GM19324 (cell line): ENCODE results near the gene NSMF.
A peak's percentile ranks its signal among the peaks of the same experiment; 100 is the strongest.

Experiments used
- ATAC-seq: cut with Tn5 transposase; IDR thresholded peaks from one replicate; pipeline ENCODE4 v1.9.1; 2021; ENCODE audit warnings: mild to moderate bottlenecking, moderate library complexity; ENCODE audit not compliant: unreplicated experiment, low FRiP score

NSMF gene, protein sequence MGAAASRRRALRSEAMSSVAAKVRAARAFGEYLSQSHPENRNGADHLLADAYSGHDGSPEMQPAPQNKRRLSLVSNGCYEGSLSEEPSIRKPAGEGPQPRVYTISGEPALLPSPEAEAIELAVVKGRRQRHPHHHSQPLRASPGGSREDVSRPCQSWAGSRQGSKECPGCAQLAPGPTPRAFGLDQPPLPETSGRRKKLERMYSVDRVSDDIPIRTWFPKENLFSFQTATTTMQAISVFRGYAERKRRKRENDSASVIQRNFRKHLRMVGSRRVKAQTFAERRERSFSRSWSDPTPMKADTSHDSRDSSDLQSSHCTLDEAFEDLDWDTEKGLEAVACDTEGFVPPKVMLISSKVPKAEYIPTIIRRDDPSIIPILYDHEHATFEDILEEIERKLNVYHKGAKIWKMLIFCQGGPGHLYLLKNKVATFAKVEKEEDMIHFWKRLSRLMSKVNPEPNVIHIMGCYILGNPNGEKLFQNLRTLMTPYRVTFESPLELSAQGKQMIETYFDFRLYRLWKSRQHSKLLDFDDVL

DNA sequence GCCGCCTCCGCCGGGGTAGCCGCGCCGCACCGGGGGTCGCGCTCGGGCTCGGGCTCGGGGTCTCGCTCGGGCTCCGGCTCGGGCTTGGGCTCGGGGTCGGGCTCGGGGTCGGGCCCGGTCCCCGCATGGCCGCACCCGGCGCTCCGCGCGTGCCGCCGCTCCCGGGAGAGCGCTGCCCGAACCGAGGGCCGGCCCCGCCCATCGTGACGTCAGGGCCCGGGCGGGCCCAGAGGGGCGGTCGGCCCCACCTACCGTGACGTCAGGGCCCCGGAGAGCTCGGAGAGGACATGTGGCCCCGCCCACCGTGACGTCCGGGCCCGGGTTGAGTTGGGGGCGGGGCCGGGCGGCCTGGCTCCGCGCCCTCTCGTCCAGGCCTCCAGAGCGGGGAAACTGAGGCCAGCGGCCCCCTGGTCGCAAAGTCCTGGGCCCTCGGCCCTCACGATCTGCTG, at the start of gene NSMF:
TSS of gene NSMF (minus strand) at position 183 of the 449 bp plus-strand sequence. CDS start 232 bp downstream, outside the sequence.
- ATAC-seq = peak; percentile 81

GRCh38 chr9:137506702-137507171, 47.6 kb upstream of the NSMF start:
- no peak for ATAC-seq

GRCh38 chr9:137506274-137506673, 47.1 kb upstream of the NSMF start:
- ATAC-seq = no peak

GRCh38 chr9:137505421-137506140, 46.4 kb upstream of the NSMF start:
- ATAC-seq = no peak

DNA sequence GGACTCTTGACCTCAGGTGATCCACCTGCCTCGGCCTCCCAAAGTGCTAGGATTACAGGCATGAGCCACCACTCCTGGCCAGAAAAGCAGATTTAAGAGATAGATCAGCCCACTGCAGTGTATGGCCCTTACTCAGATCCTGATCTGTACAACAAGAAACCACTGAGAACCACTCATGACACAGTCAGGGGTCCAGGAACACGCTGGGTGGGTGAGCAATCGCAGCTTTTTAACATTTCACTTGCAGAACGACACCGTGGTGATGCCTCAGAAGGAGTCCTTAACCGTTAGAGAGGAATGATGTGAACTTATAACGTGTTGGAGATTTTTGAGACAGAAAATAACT, 45.3 kb upstream of the NSMF start:
- ATAC-seq = no peak

GRCh38 chr9:137502008-137502911, 43.1 kb upstream of the NSMF start:
- no peak for ATAC-seq

GRCh38 chr9:137501457-137501856, 42.3 kb upstream of the NSMF start:
- ATAC-seq = no peak

DNA sequence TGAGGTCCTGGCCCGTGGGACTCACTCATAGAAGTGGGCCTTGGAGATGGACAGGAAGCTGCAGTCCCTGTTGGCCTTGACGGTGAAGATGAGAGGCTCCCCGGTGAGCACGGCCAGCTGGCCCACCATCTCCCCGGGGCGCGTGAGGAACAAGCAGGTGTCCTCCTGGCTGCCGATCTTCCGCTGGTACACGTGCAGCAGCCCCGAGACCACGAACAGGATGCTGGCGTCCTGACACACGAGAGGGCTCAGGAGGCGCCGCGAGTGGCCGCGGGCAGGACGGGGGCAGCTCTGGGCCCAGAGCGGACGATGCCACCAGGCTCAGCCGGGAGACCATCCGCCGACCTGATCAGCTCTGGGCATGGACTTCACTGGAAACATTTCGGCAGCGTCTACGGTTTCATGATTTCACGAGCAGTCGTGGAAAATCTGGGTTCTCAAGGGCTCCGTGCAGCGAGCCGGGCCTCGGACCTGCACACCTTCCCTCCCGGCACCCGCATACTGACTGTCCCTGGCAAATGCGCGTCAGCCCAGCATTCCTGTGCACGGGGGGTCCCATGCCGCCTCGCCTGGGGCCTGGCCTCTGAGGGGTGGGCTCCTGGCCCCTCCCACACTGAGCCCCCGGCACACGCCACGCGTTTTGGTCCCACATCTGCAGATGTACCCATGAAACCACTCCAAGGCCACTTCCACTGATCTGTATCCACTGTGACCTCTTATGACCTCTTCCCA, 41.7 kb upstream of the NSMF start:
- ATAC-seq = no peak

DNA sequence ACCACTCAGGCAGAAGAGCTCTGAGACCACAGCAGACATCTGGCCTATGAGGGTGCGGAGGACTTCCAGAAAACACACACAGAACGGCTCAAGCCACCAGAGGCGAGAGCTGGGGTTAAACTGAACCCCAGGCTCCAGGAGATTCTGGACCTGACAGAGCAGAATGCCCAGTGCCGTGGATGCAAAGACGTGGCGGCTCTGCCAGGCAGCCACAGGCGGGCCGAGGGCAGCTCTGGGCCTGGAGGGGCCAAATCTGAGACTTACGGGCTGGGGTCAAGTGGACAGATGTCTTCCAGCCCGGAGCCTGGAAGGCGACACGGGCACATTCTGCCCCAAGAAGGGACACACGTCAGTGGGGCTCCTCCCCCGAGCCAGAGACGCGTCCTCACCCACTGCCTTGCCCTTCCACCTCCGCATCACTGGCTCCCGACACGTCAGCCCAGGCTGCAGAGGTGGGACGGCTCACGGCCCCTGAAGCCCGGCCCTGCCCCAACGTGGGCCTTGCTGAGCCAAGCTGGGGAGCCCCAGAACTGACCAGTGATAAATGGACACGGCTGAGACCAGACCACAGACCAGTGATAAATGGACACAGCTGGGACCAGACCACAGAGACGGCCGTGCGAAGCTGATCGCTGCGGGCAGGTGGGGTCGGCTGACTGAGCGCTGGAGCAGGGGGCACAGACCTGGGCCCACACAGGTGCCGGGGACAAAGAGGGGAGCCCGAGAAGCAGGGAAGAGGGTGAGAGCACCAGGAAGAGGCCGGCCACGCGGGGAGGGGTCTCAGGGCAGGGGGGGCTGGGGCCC, 40.9 kb upstream of the NSMF start:
- no peak for ATAC-seq

DNA sequence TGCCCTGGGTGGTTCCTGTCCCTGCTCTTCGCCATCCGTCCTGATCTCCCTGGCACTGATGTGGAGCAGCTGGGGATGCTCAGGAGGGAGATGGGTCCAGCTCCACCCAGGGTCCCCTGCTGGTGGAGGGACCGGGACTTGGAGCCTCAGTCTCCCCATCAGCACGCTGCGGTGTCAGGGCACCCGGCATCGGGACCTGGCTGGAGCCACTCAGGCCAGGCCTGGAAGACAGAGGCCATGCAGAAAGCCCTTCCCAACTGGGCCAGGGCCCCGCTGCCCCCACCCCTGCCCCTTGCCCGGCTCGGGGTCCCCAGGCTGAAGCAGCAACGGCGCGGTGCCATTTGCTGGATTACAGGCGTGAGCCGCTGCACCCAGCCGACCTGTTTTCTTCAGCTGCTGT, 40.3 kb upstream of the NSMF start:
- no peak for ATAC-seq

DNA sequence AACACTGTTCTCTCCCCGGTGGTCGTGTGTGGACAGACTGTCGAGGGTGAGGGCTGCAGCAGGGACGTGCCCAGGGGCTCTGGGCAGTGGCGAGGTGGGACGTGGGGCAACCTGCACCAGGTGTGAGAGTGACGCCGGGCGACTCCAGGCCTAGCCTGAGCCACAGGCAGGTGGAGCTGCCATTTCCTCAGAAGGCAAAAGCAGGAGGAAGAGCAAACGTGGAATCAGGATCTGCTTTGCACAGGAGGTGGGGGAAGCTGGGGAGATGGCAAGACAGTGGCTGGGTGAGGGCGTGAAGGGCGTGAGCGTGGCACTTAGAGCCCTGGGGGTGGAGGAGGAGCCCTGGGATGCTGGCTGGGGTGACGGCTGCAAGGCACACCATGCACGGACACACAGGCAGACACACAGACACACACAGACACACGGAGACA, 39.6 kb upstream of the NSMF start:
- no peak for ATAC-seq

DNA sequence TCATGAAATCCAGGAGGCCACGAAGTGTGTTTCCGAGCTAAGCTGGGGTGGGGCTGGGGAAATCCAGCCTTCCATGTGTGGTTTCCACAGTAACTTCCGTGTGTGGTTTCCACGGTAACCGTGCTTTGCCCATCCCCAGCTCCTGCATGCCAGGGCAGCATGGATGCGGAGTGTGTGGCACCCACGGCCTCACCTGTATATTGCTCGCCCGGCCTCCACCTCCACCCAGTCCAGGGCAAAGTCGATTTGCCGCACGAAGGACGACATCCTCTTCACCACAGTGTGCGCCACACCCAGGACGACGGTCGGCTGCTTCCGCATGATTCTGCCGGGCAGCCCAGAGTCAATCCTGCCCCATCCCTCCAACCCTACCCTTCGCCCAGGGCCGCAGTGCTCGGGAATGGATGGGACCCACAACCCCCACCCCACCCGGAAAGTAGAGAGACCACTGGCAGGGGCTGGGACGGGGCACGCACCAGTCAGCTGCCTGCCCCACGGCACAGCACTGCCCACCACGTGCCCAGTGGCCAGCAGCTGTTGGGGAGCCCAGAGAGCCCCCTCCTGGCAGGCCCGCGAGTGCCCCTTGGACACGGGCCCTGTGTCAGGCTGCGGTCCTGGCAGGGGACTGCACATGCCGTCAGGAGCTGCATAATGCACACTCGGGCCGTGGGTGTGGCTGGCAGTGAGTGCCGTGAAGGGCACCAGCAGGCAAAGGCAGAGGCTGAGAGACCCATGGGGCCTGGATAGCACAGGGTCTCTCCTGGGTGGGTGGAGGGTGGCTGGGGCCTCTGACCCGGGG, 39.0 kb upstream of the NSMF start:
- no peak for ATAC-seq

- no peak for ATAC-seq
Measured at GRCh38 chr9:137496601-137497375, 37.7 kb upstream of the NSMF start.

GRCh38 chr9:137494550-137495351, 35.6 kb upstream of the NSMF start:
- ATAC-seq = no peak

- no peak for ATAC-seq
Measured at GRCh38 chr9:137494104-137494544, 35.0 kb upstream of the NSMF start.

DNA sequence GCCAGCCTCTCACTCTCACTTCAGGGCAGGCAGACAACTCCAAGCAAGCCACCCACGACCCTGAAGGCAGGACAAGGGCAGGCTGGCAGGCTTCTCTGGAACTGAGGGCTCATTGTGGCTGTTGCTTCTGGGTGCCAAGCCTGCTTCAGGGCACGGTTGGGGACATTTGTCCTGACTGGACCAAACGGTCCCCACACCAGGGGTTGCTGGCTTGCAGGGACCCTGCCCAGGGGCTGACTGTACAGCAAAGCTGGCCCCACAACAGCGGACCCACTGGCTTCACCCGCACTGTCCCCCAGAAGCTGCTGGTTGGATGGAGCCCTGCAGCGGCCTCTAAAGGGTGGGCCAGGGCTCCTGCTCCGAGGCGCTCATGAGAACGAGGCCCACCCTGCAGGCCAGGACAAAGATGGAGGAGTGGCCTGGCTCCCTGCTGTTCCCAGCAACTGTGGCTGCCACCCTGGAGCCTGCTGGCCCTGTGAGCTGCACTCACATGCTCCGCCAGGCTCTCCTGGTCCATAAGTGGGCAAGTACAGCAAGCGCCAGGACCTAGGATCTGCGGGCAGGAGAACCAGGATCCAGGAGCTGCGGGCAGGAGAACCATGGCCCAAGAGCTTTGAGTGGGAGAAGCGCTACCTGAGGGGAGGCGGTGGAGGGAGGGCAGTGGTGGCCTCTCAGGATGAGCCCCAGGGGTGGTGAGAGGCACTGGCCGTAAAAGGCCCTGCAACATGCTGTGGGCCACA, 34.4 kb upstream of the NSMF start:
- ATAC-seq = no peak
